OCI-LY1 (cell line): Measurements from ENCODE around the gene PCBP1.

ENCODE experiments used
- EZH2 ChIP-seq: fragments of 200-600 bp; sonication (generic), shearing (Covaris generic); IDR thresholded peaks from 2 replicates; pipeline ENCODE4 v1.8.0; 2017; ENCODE audit warnings: borderline replicate concordance, mixed run types, mild to moderate bottlenecking, antibody characterized with exemption, low read length, moderate library complexity, mixed read lengths
- TF ChIP-seq, protein P1 (sequence below): fragments of 200-600 bp; sonication (generic), shearing (Covaris generic); IDR thresholded peaks from 2 replicates; pipeline ENCODE4 v1.5.1; 2017; ENCODE audit warnings: mild to moderate bottlenecking, antibody characterized with exemption, low read length, moderate library complexity, mixed read lengths

GRCh38 chr2:70101174-70101573 is 13.9 kb downstream of the PCBP1 start:
- TF ChIP-seq, protein P1, sequence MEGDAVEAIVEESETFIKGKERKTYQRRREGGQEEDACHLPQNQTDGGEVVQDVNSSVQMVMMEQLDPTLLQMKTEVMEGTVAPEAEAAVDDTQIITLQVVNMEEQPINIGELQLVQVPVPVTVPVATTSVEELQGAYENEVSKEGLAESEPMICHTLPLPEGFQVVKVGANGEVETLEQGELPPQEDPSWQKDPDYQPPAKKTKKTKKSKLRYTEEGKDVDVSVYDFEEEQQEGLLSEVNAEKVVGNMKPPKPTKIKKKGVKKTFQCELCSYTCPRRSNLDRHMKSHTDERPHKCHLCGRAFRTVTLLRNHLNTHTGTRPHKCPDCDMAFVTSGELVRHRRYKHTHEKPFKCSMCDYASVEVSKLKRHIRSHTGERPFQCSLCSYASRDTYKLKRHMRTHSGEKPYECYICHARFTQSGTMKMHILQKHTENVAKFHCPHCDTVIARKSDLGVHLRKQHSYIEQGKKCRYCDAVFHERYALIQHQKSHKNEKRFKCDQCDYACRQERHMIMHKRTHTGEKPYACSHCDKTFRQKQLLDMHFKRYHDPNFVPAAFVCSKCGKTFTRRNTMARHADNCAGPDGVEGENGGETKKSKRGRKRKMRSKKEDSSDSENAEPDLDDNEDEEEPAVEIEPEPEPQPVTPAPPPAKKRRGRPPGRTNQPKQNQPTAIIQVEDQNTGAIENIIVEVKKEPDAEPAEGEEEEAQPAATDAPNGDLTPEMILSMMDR: no peak
- TF ChIP-seq EZH2: no peak
